ENCODE measurements around the gene SHROOM3.

SHROOM3 gene

GRCh38 chr4:76624931-76625715, 190.1 kb downstream of the SHROOM3 start:
- DNase-seq (ENCODE audit: low read depth) = no peak

- no peak for DNase-seq (ENCODE audit: low read depth)
These were observed 191.8 kb downstream of the SHROOM3 start for GRCh38 chr4:76626686-76627465.

- no peak for DNase-seq (ENCODE audit: low read depth)
These were observed 193.2 kb downstream of the SHROOM3 start for GRCh38 chr4:76628251-76628650.

- no peak for DNase-seq (ENCODE audit: low read depth)
These were observed 195.7 kb downstream of the SHROOM3 start for GRCh38 chr4:76630741-76631140.

GRCh38 chr4:76634220-76634619, 199.2 kb downstream of the SHROOM3 start:
- DNase-seq (ENCODE audit: low read depth) = no peak

GRCh38 chr4:76637712-76638361, 202.8 kb downstream of the SHROOM3 start:
- DNase-seq (ENCODE audit: low read depth) = no peak

GRCh38 chr4:76639288-76639687, 204.3 kb downstream of the SHROOM3 start:
- no peak for DNase-seq (ENCODE audit: low read depth)

- DNase-seq (ENCODE audit: low read depth) = no peak
These were observed 205.4 kb downstream of the SHROOM3 start for GRCh38 chr4:76640353-76640910.

- DNase-seq (ENCODE audit: low read depth) = no peak
These were observed 206.3 kb downstream of the SHROOM3 start for GRCh38 chr4:76641351-76641750.

GRCh38 chr4:76641758-76642157, 206.7 kb downstream of the SHROOM3 start:
- no peak for DNase-seq (ENCODE audit: low read depth)

- no peak for DNase-seq (ENCODE audit: low read depth)
These were observed 209.9 kb downstream of the SHROOM3 start for GRCh38 chr4:76644831-76645485.

GRCh38 chr4:76649086-76649485, 214.1 kb downstream of the SHROOM3 start:
- no peak for DNase-seq (ENCODE audit: low read depth)

GRCh38 chr4:76651616-76652015, 216.6 kb downstream of the SHROOM3 start:
- no peak for DNase-seq (ENCODE audit: low read depth)

GRCh38 chr4:76652389-76652788, 217.4 kb downstream of the SHROOM3 start:
- DNase-seq (ENCODE audit: low read depth) = no peak

- DNase-seq (ENCODE audit: low read depth) = no peak
These were observed 219.1 kb downstream of the SHROOM3 start for GRCh38 chr4:76654084-76654483.

GRCh38 chr4:76654791-76655190, 219.8 kb downstream of the SHROOM3 start:
- no peak for DNase-seq (ENCODE audit: low read depth)

- no peak for DNase-seq (ENCODE audit: low read depth)
These were observed 220.8 kb downstream of the SHROOM3 start for GRCh38 chr4:76655566-76656479.

- no peak for DNase-seq (ENCODE audit: low read depth)
These were observed 222.4 kb downstream of the SHROOM3 start for GRCh38 chr4:76657443-76657842.

- DNase-seq (ENCODE audit: low read depth) = no peak
These were observed 223.4 kb downstream of the SHROOM3 start for GRCh38 chr4:76658231-76659102.

- no peak for DNase-seq (ENCODE audit: low read depth)
These were observed 224.1 kb downstream of the SHROOM3 start for GRCh38 chr4:76659103-76659490.

Data from stimulated activated CD8-positive, alpha-beta memory T cell treated with anti-CD3 and anti-CD28 coated beads, Interleukin-4, amount 100 ng/mL, for 24 hours (primary cell).